ENCODE measurements around the gene EHD1. TPM values are rescaled to one million over a fixed set of nuclear protein-coding genes. Genes with fewer than 3 reads are reported as not detected.
A peak's percentile ranks its signal among the peaks of the same experiment; 100 is the strongest.

The EHD1 gene
- total and polyA plus RNA-seq, 9 of the 15 experiments (the other 6 are each of a cell fraction or from before 2014, with no cell fraction given) = 0.46 to 65.0 (median 16.4) TPM

DNA sequence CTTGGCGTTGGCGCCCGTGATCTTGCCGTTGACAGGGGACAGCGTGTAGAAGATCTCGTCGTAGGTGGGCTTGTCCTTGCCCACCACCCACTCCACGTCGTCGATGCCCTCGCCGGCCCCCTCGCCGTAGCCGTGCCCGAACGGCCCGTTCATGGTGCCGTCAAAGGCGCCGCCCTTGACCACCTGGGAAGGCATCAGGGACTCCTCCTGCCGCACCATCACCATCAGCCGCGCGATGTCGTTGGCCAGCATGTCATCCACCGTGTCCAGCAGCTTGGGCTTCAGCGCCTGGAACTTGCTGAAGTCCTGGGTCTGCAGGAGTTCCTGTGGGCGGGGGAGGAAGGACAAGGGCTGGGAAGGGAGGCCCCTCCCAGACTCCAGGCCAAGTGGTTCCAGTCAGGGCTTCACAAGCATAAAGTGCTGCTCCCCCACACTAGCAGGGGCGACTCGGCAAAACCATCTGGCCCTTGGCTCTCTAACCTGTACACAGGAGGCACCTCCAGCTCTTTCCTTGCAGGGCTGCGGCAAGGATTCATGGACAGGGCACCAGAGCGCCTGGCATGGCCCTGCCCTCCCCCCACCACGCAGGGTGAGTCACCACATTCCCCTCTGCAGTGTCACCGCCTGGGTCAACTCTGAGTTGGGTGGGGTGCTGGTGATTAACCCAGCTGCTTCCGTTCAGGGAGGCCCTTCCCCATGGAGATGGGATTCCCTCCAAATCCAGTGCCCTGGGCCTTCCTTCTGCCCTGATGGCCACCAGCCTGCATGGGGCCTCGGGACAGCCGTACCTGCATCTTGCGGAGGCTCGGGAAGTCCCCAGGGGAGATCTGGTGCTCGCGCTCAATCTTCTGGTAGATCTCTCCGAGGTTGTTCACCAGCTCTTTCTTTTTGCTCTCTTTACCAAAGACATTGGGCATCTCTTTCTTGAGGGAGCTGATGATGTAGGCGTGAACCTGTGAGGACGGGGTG lies 23.6 kb downstream of the EHD1 start (continued):
- TF ChIP-seq, protein P1, sequence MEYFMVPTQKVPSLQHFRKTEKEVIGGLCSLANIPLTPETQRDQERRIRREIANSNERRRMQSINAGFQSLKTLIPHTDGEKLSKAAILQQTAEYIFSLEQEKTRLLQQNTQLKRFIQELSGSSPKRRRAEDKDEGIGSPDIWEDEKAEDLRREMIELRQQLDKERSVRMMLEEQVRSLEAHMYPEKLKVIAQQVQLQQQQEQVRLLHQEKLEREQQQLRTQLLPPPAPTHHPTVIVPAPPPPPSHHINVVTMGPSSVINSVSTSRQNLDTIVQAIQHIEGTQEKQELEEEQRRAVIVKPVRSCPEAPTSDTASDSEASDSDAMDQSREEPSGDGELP (CRISPR knock-in tag; IDR thresholded peaks at IDR 0.05; ENCODE audit: borderline replicate concordance) = peak; percentile 98
- TF ChIP-seq BMI1 (IDR thresholded peaks at IDR 0.05; ENCODE audit: low read length) (no peak), NFE2 (IDR thresholded peaks at IDR 0.05; ENCODE audit: low read depth) (peak; percentile 83), NFIC (IDR thresholded peaks at IDR 0.05) (peak; percentile 57), ZNF436 (CRISPR knock-in tag; IDR thresholded peaks at IDR 0.05) (no peak), SETDB1 (IDR thresholded peaks at IDR 0.05; ENCODE audit: low read length) (no peak), ZNF778 (CRISPR knock-in tag; IDR thresholded peaks at IDR 0.05) (no peak), DPF2 (IDR thresholded peaks at IDR 0.05) (peak; percentile 96), ZFX (CRISPR knock-in tag; IDR thresholded peaks at IDR 0.05) (peak; percentile 35; the same call in 1 of the 2 replicates), HSF4 (CRISPR knock-in tag; IDR thresholded peaks at IDR 0.05; ENCODE audit: borderline replicate concordance) (no peak), FUS (optimal IDR thresholded peaks at IDR 0.05; ENCODE audit: low read depth, low read length) (no peak), ATF7 (IDR thresholded peaks at IDR 0.05) (peak; percentile 74; the same call in 1 of the 2 replicates)
- TF ChIP-seq, protein P2, sequence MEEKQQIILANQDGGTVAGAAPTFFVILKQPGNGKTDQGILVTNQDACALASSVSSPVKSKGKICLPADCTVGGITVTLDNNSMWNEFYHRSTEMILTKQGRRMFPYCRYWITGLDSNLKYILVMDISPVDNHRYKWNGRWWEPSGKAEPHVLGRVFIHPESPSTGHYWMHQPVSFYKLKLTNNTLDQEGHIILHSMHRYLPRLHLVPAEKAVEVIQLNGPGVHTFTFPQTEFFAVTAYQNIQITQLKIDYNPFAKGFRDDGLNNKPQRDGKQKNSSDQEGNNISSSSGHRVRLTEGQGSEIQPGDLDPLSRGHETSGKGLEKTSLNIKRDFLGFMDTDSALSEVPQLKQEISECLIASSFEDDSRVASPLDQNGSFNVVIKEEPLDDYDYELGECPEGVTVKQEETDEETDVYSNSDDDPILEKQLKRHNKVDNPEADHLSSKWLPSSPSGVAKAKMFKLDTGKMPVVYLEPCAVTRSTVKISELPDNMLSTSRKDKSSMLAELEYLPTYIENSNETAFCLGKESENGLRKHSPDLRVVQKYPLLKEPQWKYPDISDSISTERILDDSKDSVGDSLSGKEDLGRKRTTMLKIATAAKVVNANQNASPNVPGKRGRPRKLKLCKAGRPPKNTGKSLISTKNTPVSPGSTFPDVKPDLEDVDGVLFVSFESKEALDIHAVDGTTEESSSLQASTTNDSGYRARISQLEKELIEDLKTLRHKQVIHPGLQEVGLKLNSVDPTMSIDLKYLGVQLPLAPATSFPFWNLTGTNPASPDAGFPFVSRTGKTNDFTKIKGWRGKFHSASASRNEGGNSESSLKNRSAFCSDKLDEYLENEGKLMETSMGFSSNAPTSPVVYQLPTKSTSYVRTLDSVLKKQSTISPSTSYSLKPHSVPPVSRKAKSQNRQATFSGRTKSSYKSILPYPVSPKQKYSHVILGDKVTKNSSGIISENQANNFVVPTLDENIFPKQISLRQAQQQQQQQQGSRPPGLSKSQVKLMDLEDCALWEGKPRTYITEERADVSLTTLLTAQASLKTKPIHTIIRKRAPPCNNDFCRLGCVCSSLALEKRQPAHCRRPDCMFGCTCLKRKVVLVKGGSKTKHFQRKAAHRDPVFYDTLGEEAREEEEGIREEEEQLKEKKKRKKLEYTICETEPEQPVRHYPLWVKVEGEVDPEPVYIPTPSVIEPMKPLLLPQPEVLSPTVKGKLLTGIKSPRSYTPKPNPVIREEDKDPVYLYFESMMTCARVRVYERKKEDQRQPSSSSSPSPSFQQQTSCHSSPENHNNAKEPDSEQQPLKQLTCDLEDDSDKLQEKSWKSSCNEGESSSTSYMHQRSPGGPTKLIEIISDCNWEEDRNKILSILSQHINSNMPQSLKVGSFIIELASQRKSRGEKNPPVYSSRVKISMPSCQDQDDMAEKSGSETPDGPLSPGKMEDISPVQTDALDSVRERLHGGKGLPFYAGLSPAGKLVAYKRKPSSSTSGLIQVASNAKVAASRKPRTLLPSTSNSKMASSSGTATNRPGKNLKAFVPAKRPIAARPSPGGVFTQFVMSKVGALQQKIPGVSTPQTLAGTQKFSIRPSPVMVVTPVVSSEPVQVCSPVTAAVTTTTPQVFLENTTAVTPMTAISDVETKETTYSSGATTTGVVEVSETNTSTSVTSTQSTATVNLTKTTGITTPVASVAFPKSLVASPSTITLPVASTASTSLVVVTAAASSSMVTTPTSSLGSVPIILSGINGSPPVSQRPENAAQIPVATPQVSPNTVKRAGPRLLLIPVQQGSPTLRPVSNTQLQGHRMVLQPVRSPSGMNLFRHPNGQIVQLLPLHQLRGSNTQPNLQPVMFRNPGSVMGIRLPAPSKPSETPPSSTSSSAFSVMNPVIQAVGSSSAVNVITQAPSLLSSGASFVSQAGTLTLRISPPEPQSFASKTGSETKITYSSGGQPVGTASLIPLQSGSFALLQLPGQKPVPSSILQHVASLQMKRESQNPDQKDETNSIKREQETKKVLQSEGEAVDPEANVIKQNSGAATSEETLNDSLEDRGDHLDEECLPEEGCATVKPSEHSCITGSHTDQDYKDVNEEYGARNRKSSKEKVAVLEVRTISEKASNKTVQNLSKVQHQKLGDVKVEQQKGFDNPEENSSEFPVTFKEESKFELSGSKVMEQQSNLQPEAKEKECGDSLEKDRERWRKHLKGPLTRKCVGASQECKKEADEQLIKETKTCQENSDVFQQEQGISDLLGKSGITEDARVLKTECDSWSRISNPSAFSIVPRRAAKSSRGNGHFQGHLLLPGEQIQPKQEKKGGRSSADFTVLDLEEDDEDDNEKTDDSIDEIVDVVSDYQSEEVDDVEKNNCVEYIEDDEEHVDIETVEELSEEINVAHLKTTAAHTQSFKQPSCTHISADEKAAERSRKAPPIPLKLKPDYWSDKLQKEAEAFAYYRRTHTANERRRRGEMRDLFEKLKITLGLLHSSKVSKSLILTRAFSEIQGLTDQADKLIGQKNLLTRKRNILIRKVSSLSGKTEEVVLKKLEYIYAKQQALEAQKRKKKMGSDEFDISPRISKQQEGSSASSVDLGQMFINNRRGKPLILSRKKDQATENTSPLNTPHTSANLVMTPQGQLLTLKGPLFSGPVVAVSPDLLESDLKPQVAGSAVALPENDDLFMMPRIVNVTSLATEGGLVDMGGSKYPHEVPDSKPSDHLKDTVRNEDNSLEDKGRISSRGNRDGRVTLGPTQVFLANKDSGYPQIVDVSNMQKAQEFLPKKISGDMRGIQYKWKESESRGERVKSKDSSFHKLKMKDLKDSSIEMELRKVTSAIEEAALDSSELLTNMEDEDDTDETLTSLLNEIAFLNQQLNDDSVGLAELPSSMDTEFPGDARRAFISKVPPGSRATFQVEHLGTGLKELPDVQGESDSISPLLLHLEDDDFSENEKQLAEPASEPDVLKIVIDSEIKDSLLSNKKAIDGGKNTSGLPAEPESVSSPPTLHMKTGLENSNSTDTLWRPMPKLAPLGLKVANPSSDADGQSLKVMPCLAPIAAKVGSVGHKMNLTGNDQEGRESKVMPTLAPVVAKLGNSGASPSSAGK (IDR thresholded peaks at IDR 0.05) = no peak

Data from K562 (cell line).